DMS 273 (cell line): ENCODE data around the gene CLIP3.
"Not testable (repeated sequence)": the region's sequence is repeated elsewhere in the genome, so short reads cannot be mapped to it uniquely, and the experiment has no call there.

Source experiments
- DNase-seq: peaks from one replicate; lab custom pipeline; 2025; ENCODE audit not compliant: unreplicated experiment; lab: John Stamatoyannopoulos, UW

CLIP3 gene

GRCh38 chr19:36009220-36009619 is 23.5 kb downstream of the CLIP3 start:
- DNase-seq = peak; percentile 81

- DNase-seq = no peak
These were observed 24.2 kb downstream of the CLIP3 start, which contains the start of gene SYNE4 for GRCh38 chr19:36008336-36008978. Gene SYNE4 (minus strand): TSS chr19:36008813. CDS start chr19:36008681, 132 bp downstream.

GRCh38 chr19:36006955-36007354 is 25.7 kb downstream of the CLIP3 start:
- no peak for DNase-seq

GRCh38 chr19:36003284-36003683 is 29.4 kb downstream of the CLIP3 start:
- no peak for DNase-seq

- no peak for DNase-seq
These were observed 31.1 kb downstream of the CLIP3 start for GRCh38 chr19:36001605-36002004.

GRCh38 chr19:35996777-35997176 is 35.9 kb downstream of the CLIP3 start:
- no peak for DNase-seq

- peak; percentile 97 for DNase-seq
These were observed 37.4 kb downstream of the CLIP3 start, which contains the start of gene SDHAF1 for GRCh38 chr19:35995048-35995993. Gene SDHAF1 (plus strand): TSS chr19:35995188. CDS start chr19:35995275, 87 bp downstream.

GRCh38 chr19:35993923-35994598 is 38.6 kb downstream of the CLIP3 start:
- no peak for DNase-seq

- DNase-seq = no peak
These were observed 39.5 kb downstream of the CLIP3 start for GRCh38 chr19:35992907-35993765.

- peak; percentile 71 for DNase-seq
These were observed 40.8 kb downstream of the CLIP3 start for GRCh38 chr19:35991731-35992450.

- no peak for DNase-seq
These were observed 41.6 kb downstream of the CLIP3 start for GRCh38 chr19:35990771-35991730.

GRCh38 chr19:35990156-35990555 is 42.5 kb downstream of the CLIP3 start:
- DNase-seq = no peak

- DNase-seq = no peak
These were observed 43.8 kb downstream of the CLIP3 start for GRCh38 chr19:35988824-35989223.

- DNase-seq = no peak
These were observed 45.1 kb downstream of the CLIP3 start for GRCh38 chr19:35987571-35987896.

GRCh38 chr19:35986664-35987570 is 45.8 kb downstream of the CLIP3 start:
- peak; percentile 87 for DNase-seq

- no peak for DNase-seq
These were observed 46.6 kb downstream of the CLIP3 start for GRCh38 chr19:35986111-35986510.

- DNase-seq = no peak
These were observed 49.5 kb downstream of the CLIP3 start for GRCh38 chr19:35983177-35983576.

- not testable (repeated sequence) for DNase-seq
These were observed 51.7 kb downstream of the CLIP3 start for GRCh38 chr19:35980997-35981396.
